CD4-positive, alpha-beta T cell treated with Interleukin-2 at 100 ng/mL for 4 hours (primary cell): ENCODE measurements around the gene TRIOBP.
A peak's percentile ranks its signal among the peaks of the same experiment; 100 is the strongest.

Experiments used
- DNase-seq: peaks from one replicate; pipeline ENCODE4 v3.0.0-alpha.2; 2020; ENCODE audit warnings: low spot score

TRIOBP gene

DNA sequence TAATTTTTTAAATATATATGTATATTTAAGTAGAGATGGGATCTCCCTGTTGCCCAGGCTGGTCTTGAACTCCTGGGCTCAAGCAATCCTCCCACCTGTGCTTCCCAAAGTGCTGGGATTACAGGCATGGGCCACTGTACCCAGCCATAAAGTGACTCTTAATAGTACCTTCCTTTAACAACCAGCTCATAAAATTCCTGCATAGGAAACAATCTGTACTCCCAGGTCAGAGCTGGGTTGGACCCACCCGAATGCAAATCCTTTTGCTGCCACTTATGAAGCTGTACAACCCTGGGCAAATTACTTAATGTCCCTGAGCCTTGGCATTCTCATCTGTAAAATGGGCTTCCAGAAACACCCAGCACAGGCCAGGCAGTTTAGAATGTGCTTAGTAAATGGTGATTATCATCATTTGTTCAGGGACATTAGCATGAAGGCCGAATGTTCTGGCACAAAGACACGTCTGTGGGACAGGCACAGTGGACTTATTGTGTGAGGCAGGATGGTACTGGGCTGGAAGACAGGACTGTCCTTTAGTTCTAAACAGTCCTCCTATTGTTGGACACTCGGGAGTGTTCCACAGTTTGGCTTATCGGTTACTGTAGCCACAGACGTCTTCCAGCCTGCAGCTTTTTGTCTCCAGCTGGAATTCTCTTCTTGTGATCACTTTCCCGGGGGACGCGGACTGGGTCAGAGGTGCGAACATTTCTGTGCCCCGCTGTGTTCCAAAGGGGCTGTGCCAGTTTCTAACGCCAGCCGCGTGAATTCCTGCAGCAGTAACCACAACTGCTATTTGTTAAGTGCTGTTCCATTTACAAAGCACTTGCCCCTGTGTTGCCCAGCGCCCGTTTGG lies 32.4 kb upstream of the TRIOBP start:
- DNase-seq: no peak

- no peak for DNase-seq
These were observed 31.4 kb upstream of the TRIOBP start for GRCh38 chr22:37665487-37665886.

DNA sequence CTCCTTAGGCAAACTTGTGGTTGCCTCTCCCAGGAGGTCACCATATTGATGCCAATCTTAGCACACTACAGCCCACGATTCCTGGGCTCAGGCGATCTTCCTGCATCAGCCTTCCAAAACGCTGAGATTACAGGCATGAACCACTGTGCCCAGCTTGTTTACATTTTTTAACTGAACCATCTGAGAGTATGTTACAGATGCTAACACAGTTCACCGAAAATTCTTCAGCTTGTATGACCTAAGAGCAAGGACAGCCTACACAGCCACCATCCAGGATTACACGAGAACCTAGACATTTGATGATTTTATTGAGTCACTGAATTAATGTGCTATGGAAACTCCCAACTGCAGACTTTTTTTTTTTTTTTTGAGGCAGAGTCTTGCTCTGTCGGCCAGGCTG lies 27.3 kb upstream of the TRIOBP start:
- no peak for DNase-seq

DNA sequence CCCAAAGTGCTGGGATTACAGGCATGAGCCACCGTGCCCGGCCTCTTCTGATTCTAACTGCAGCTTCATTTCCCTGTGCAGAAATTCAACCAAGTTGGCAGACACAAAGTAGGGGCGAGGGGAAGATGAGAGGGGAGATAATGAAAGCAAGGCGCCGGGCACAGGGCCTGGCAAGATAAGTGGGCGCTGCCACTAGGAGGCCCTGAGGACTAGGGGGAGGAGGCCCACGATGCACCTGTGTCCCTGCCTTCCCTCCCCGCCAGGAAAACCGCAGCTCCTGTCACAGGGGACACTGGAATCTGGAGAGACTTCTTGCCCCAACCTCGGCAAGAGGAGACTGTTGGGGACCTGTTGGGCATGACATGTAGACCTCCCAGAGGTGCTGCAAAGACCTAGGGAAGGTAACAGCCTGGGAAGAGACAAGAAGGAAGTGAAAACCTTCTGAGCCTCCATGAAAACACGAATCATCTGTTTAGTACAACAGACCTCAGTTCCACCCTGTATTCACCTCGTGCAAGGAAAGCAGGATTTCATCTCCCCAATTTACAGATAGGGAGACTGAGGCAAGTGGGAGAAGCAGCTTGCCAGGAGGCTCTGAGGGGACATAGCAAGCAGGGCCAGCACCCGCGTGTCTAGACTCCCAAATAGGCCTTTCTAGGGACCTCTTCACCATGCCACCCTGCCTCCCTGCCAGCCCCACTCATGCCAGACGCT lies 24.5 kb upstream of the TRIOBP start:
- no peak for DNase-seq

GRCh38 chr22:37672920-37673455 lies 23.9 kb upstream of the TRIOBP start:
- no peak for DNase-seq

GRCh38 chr22:37674248-37674647 lies 22.6 kb upstream of the TRIOBP start:
- no peak for DNase-seq

- peak; percentile 65 for DNase-seq
These were observed 21.6 kb upstream of the TRIOBP start, which contains the start of gene LGALS1 for GRCh38 chr22:37674951-37675929. LGALS1 (plus strand) TSS chr22:37675636; CDS start chr22:37675703, 67 bp downstream.

DNA sequence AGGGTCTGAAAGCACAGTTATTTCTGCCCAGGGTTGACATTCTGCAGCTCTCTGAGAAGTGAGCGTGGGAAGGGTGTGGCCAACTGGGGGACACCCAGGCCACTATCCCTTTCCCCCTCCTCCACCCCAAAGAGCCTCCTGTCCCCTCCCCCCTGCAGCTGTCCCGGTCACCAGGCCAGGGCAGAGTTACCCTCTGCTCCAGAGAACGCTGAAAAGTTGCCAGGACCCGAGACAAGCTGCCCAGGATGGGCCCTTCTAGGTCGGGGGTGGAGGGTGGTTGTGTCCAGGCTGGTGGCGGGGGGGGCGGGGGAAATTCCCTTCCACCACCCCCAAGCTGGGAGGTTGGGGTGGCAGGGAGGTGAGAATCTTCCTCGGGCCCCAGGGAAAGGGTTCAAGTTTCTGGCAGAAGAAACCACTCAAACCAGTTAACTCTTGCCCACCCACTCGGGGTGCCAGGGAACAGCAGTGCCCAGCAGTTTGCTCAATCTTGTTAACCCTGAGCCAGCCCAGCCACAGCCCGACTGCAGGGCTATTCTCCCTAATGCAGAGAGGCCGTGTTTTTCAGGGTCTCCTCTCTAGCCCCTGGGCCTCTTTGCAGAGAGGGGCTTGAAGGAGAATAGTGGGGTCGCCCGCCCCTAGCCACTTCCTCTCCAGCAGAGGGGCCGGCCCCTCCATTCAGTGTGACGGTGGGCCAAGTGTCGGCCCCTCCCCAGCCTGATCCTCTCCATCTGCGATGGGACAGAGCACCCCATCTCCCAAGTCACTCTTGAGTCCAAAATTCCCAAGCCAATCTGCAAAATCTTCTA lies 20.7 kb upstream of the TRIOBP start:
- peak; percentile 22 for DNase-seq

GRCh38 chr22:37676736-37677492 lies 19.9 kb upstream of the TRIOBP start:
- DNase-seq: peak; percentile 95

DNA sequence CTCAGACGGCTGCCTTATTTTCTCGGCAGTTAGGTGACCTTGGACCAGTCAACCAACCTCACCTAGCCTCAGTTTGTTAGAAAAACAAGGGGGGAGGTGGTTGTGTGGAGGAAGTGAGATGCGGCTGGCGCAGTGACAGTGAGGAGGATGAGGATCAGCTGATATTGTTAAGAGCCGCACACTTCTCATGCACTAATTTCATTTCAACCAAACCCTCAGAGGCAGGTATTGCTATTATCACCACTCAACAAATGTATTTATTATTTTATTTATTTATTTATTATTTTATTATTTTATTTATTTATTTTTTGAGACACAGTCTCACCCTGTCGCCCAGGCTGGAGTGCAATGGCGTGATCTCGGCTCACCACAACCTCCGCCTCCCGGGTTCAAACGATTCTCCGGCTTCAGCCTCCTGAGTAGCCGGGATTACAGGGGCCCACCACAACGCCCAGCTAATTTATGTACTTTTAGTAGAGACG lies 19.3 kb upstream of the TRIOBP start:
- DNase-seq: no peak

- no peak for DNase-seq
These were observed 18.5 kb upstream of the TRIOBP start for GRCh38 chr22:37678372-37678771.

DNA sequence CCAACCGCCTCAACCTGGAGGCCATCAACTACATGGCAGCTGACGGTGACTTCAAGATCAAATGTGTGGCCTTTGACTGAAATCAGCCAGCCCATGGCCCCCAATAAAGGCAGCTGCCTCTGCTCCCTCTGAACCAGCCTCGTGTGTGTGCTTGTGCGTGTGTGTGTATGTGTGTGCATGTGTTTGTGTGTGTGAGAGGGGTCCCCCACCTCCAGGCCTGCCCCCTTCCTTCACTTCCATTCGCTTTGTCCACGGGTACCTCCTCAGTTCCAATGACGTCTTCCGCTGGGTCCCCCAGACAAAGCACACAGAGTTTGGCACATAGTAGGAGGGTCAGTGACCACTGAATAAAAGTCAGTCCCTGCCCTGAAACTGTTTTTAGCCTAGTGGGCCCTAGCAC lies 17.2 kb upstream of the TRIOBP start:
- no peak for DNase-seq

- DNase-seq: no peak
These were observed 16.5 kb upstream of the TRIOBP start for GRCh38 chr22:37680191-37680851.

DNA sequence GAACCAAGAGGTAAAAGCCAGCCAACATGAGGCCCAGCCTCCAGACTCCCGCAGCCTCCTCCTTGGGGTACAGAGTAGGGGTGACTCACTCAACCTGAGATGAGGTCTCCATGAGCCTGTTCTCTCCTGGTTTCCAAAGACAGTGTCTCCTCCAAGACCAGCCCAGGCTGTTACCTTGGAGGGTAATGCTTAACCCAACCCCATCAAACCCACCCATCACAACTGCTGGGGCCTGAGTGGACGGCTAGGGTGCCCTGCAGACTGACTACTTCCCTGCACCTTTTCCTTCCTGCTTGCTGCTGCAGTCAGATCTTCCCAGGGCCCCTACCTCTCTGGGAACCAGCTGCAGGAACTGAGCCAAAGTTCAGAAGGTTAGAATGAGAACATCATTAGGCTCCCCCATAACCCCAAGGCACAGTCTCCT lies 15.8 kb upstream of the TRIOBP start:
- no peak for DNase-seq

- DNase-seq: peak; percentile 79
These were observed 15.2 kb upstream of the TRIOBP start for GRCh38 chr22:37681556-37682049.

DNA sequence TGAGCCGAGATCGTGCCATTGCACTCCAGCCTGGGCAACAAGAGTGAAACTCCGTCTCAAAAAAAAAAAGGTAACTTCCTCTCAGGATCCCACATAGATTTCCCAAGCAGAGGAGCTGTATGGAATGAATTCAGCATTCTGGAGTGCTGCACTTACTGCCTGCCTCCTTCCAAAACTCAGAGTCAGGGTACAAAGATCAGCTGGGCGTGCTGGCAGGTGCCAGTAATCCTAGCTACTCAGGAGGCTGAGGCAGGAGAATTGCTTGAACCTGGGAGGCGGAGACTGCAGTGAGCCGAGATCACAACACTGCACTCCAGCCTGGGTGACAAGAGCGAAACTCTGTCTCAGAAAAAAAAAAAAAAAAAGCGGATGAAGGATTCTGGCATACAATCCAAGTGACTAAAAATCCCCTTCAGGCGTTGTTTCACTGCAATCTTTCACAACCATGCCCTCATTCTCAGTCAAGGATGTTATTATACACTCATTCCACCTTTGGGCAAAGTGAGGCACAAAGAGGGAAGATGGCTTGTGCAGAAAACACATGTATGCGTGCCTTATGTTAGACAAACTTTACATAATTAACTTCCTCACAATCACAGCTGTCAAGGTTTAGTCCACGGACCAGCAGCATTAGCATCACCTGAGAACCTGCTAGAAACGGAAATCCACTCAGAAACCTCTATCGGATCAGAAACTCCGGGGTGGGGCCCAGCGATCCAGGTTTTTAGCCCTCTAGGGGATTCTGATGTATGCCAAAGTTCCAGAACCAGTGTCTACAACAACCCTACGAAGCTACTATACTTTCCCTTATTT lies 11.8 kb upstream of the TRIOBP start:
- no peak for DNase-seq

DNA sequence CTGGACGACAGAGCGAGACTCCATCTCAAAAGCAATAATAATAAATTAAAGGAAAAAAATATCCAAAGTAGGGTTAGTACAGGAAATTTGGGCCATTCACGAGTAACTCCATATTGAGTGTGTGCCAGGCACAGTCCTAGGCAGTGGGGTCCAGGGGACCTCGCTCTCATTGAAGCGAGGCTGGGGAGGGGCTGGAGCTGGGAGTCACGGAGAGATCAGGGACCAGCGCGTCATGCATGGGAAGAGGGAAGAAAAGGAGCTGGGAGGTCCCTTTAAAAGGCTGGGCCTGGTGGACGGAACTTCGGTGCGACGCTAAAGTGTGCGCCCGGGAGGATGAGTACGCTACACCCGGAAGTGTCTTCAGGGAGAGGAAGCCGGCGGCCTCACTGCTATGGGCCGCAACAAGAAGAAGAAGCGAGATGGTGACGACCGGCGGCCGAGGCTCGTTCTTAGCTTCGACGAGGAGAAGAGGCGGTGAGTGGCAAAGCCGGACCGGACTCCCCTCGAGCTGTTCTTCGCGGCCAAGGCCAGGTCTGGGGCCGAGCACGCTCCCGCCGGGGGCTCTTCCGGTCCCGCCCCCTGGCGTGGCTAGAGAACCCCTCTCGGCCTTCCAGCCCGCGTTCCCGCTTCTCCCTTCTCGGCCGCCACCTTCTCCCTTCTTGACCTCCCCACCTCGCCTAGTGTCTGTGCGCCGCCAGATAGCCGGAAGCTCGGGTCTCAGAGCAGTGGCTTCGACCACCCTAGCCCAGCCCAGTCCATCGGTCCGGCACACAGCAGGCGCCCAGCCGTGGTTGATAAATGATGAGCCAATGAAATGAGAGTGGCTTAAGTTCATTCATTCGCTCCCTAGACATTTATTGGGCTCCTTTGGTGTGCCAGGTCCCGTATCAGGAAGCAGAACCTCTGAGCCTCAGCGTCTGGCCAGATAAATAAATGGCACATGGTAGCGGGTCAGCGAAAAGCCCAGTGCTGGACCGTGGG lies 10.6 kb upstream of the TRIOBP start, which contains the start of gene NOL12:
Gene NOL12 (plus strand): TSS at position 342 of the 981 bp plus-strand sequence. CDS start 50 bp downstream, at position 392.
- DNase-seq: peak; percentile 84
